ENCODE data around the gene LHFPL2.

Gene LHFPL2

DNA sequence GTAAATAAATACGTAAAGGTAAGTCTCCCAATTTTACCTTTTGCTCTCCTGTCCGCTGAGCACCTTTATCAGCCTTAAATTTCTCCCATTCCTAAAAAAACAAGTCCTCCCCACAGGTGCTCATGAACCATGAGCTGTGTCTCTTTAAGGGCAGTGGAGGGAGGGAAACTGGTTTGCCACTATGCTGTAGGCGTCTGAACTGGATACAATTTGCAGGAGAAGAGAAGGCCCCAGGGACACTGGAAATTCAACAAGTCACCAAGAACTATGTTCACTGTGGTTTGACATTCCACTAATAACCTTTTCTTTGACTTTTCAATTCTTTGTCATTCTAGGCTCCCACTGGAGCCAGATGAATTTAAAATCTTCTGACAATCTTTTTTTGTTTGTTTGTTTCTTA is 72.2 kb downstream of the LHFPL2 start:
- Histone ChIP-seq H3K27ac (ENCODE audit: low read depth, low read length) (no peak overlapping the region), H3K4me1 (ENCODE audit: control insufficient read depth in 1 of 2, insufficient read depth in 2 of 2, low read length in 2 of 2) (peaks cover 7 to 9% of the 10 kb centered on the region in 2 donors), H3K9me3 (ENCODE audit: control insufficient read depth in 1 of 2, low read length in 2 of 2) (no peaks in the 10 kb centered on the region), H3K9ac (ENCODE audit: low read depth in 1 of 2, low read length in 2 of 2) (no peak overlapping the region), H3K27me3 (ENCODE audit: control insufficient read depth in 1 of 2, insufficient read depth in 2 of 2, low read length in 2 of 2) (no peaks in the 10 kb centered on the region), H3K36me3 (ENCODE audit: control insufficient read depth in 1 of 2, insufficient read depth in 2 of 2, low read length in 2 of 2) (no peaks in the 10 kb centered on the region), H3K4me3 (ENCODE audit: low read depth in 1 of 2, low read length in 2 of 2) (no peak overlapping the region)

DNA sequence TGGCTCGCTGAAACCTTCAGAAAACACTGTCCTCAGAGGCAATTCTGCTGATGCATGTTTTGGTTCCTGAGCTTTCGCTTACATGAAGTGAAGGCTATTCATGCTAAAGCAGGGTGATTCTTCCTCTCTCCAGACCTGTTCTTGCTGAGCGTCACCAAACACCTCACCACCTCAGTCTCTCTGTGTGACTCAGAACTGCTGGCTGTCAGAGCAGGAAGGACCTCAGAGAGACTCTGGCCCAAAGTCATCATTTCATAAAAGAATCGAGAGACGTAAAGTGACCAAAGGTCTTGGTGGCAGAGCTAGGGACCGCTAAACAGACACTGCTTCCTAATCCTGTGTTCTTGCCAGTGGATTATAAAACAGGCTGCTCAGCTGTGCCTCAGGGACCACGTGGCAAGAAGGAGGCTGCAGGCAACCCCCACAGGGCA is 73.8 kb downstream of the LHFPL2 start:
- Histone ChIP-seq H3K9me3 (ENCODE audit: control insufficient read depth in 1 of 2, low read length in 2 of 2) (no peaks in the 10 kb centered on the region), H3K4me1 (ENCODE audit: control insufficient read depth in 1 of 2, insufficient read depth in 2 of 2, low read length in 2 of 2) (peaks cover 7 to 9% of the 10 kb centered on the region in 2 donors), H3K9ac (ENCODE audit: low read depth in 1 of 2, low read length in 2 of 2) (no peak overlapping the region), H3K36me3 (ENCODE audit: control insufficient read depth in 1 of 2, insufficient read depth in 2 of 2, low read length in 2 of 2) (no peaks in the 10 kb centered on the region), H3K4me3 (ENCODE audit: low read depth in 1 of 2, low read length in 2 of 2) (no peak overlapping the region), H3K27ac (ENCODE audit: low read depth, low read length) (no peak overlapping the region), H3K27me3 (ENCODE audit: control insufficient read depth in 1 of 2, insufficient read depth in 2 of 2, low read length in 2 of 2) (no peaks in the 10 kb centered on the region)

- Histone ChIP-seq H3K4me3 (ENCODE audit: low read depth in 1 of 2, low read length in 2 of 2) (no peak overlapping the region), H3K9ac (ENCODE audit: low read depth in 1 of 2, low read length in 2 of 2) (no peak overlapping the region), H3K27ac (ENCODE audit: low read depth, low read length) (no peak overlapping the region), H3K4me1 (ENCODE audit: control insufficient read depth in 1 of 2, insufficient read depth in 2 of 2, low read length in 2 of 2) (peaks cover 12 to 14% of the 10 kb centered on the region in 2 donors), H3K36me3 (ENCODE audit: control insufficient read depth in 1 of 2, insufficient read depth in 2 of 2, low read length in 2 of 2) (no peaks in the 10 kb centered on the region), H3K27me3 (ENCODE audit: control insufficient read depth in 1 of 2, insufficient read depth in 2 of 2, low read length in 2 of 2) (no peaks in the 10 kb centered on the region), H3K9me3 (ENCODE audit: control insufficient read depth in 1 of 2, low read length in 2 of 2) (no peaks in the 10 kb centered on the region)
Observed at GRCh38 chr5:78574131-78574673, 74.4 kb downstream of the LHFPL2 start.

- peaks cover 13 to 16% of the 10 kb centered on the region in 2 donors for H3K4me1 ChIP-seq (ENCODE audit: control insufficient read depth in 1 of 2, insufficient read depth in 2 of 2, low read length in 2 of 2)
Observed at GRCh38 chr5:78573318-78573717, 75.3 kb downstream of the LHFPL2 start.

GRCh38 chr5:78570646-78571045 is 77.9 kb downstream of the LHFPL2 start:
- Histone ChIP-seq H3K9ac (ENCODE audit: low read depth in 1 of 2, low read length in 2 of 2) (no peak overlapping the region), H3K4me3 (ENCODE audit: low read depth in 1 of 2, low read length in 2 of 2) (no peak overlapping the region), H3K27me3 (ENCODE audit: control insufficient read depth in 1 of 2, insufficient read depth in 2 of 2, low read length in 2 of 2) (no peaks in the 10 kb centered on the region), H3K9me3 (ENCODE audit: control insufficient read depth in 1 of 2, low read length in 2 of 2) (no peaks in the 10 kb centered on the region), H3K36me3 (ENCODE audit: control insufficient read depth in 1 of 2, insufficient read depth in 2 of 2, low read length in 2 of 2) (no peaks in the 10 kb centered on the region), H3K4me1 (ENCODE audit: control insufficient read depth in 1 of 2, insufficient read depth in 2 of 2, low read length in 2 of 2) (peaks cover 13 to 23% of the 10 kb centered on the region in 2 donors), H3K27ac (ENCODE audit: low read depth, low read length) (no peak overlapping the region)

More at GRCh38 chr5:78573318-78573717, 75.3 kb downstream of the LHFPL2 start:
- H3K36me3 ChIP-seq (ENCODE audit: control insufficient read depth in 1 of 2, insufficient read depth in 2 of 2, low read length in 2 of 2) = no peaks in the 10 kb centered on the region
- H3K9me3 ChIP-seq (ENCODE audit: control insufficient read depth in 1 of 2, low read length in 2 of 2) = no peaks in the 10 kb centered on the region
- H3K27me3 ChIP-seq (ENCODE audit: control insufficient read depth in 1 of 2, insufficient read depth in 2 of 2, low read length in 2 of 2) = no peaks in the 10 kb centered on the region
- H3K27ac ChIP-seq (ENCODE audit: low read depth, low read length) = no peak overlapping the region
- no peak overlapping the region for H3K4me3 ChIP-seq (ENCODE audit: low read depth in 1 of 2, low read length in 2 of 2)
- H3K9ac ChIP-seq (ENCODE audit: low read depth in 1 of 2, low read length in 2 of 2) = no peak overlapping the region

DNA sequence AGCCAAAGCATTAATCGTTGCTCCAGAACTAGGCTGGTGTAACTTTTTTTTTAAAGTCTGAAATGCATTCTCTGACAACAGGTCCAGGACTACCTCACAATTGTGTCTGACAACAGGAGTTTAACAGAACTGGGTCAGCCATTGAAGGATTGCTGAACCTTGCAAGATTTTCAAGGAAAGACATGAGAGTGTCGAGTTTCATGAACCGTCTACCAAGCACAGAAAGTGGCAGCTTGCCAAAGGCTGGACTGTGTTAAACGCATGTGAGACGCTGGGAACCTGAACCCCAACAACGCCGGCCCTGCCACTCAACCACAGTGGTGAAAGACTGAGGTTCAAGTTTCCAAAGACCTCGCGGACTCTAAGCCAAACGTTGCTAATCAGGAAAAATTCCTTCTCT is 79.1 kb downstream of the LHFPL2 start:
- H3K4me3 ChIP-seq (ENCODE audit: low read depth in 1 of 2, low read length in 2 of 2) = no peak overlapping the region
- no peak overlapping the region for H3K9ac ChIP-seq (ENCODE audit: low read depth in 1 of 2, low read length in 2 of 2)
- H3K36me3 ChIP-seq (ENCODE audit: control insufficient read depth in 1 of 2, insufficient read depth in 2 of 2, low read length in 2 of 2) = no peaks in the 10 kb centered on the region
- peaks cover 10 to 19% of the 10 kb centered on the region in 2 donors for H3K4me1 ChIP-seq (ENCODE audit: control insufficient read depth in 1 of 2, insufficient read depth in 2 of 2, low read length in 2 of 2)
- H3K9me3 ChIP-seq (ENCODE audit: control insufficient read depth in 1 of 2, low read length in 2 of 2) = no peaks in the 10 kb centered on the region
- H3K27me3 ChIP-seq (ENCODE audit: control insufficient read depth in 1 of 2, insufficient read depth in 2 of 2, low read length in 2 of 2) = no peaks in the 10 kb centered on the region
- no peak overlapping the region for H3K27ac ChIP-seq (ENCODE audit: low read depth, low read length)

DNA sequence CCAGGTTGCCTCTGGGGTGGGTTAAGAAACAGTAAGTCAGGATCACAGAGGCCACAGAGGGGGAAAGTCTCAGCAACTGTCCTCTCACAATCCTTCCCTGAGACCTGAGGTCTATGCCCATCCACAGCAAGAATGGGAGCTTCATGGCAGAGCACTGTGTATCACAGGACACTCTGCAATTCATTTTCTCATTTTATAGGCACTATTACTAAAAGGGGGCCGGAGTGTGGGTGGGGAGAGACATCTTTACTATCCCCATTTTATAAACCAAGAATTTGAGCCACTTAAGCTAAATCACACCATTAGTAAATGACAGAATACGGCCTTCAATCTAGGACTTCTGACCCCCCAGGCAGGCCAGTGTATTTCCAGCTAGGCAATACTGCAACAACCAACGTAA is 79.9 kb downstream of the LHFPL2 start:
- Histone ChIP-seq H3K27ac (ENCODE audit: low read depth, low read length) (no peak overlapping the region), H3K9ac (ENCODE audit: low read depth in 1 of 2, low read length in 2 of 2) (no peak overlapping the region), H3K4me1 (ENCODE audit: control insufficient read depth in 1 of 2, insufficient read depth in 2 of 2, low read length in 2 of 2) (peaks cover 6 to 14% of the 10 kb centered on the region in 2 donors), H3K4me3 (ENCODE audit: low read depth in 1 of 2, low read length in 2 of 2) (no peak overlapping the region), H3K36me3 (ENCODE audit: control insufficient read depth in 1 of 2, insufficient read depth in 2 of 2, low read length in 2 of 2) (peaks cover 0 to 4% of the 10 kb centered on the region in 2 donors), H3K9me3 (ENCODE audit: control insufficient read depth in 1 of 2, low read length in 2 of 2) (no peaks in the 10 kb centered on the region), H3K27me3 (ENCODE audit: control insufficient read depth in 1 of 2, insufficient read depth in 2 of 2, low read length in 2 of 2) (no peaks in the 10 kb centered on the region)

GRCh38 chr5:78568212-78568611 is 80.4 kb downstream of the LHFPL2 start:
- no peaks in the 10 kb centered on the region for H3K9me3 ChIP-seq (ENCODE audit: control insufficient read depth in 1 of 2, low read length in 2 of 2)
- H3K9ac ChIP-seq (ENCODE audit: low read depth in 1 of 2, low read length in 2 of 2) = no peak overlapping the region
- H3K4me3 ChIP-seq (ENCODE audit: low read depth in 1 of 2, low read length in 2 of 2) = no peak overlapping the region
- no peaks in the 10 kb centered on the region for H3K27me3 ChIP-seq (ENCODE audit: control insufficient read depth in 1 of 2, insufficient read depth in 2 of 2, low read length in 2 of 2)
- peaks cover 0 to 4% of the 10 kb centered on the region in 2 donors for H3K36me3 ChIP-seq (ENCODE audit: control insufficient read depth in 1 of 2, insufficient read depth in 2 of 2, low read length in 2 of 2)
- H3K4me1 ChIP-seq (ENCODE audit: control insufficient read depth in 1 of 2, insufficient read depth in 2 of 2, low read length in 2 of 2) = peaks cover 6 to 14% of the 10 kb centered on the region in 2 donors
- no peak overlapping the region for H3K27ac ChIP-seq (ENCODE audit: low read depth, low read length)

DNA sequence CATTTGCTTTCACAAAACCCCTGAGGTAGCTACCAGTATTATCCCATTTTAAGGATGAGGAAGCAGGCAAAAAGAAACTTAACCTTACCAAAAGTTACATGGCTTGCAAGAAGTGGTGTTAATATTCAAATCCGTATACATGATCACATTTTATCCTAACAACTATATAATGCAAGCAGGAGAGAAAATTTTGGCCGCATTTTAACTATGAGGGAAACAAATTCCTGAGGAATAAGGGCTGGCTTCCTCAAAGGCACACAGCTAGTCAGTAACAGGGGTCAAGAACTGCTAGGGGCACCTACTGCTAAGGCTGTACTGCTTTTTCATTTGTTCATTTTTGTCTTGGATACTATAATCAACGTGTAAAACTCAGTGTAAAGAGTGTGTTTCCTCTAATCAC is 81.0 kb downstream of the LHFPL2 start:
- Histone ChIP-seq H3K9me3 (ENCODE audit: control insufficient read depth in 1 of 2, low read length in 2 of 2) (no peaks in the 10 kb centered on the region), H3K27ac (ENCODE audit: low read depth, low read length) (no peak overlapping the region), H3K4me3 (ENCODE audit: low read depth in 1 of 2, low read length in 2 of 2) (no peak overlapping the region), H3K36me3 (ENCODE audit: control insufficient read depth in 1 of 2, insufficient read depth in 2 of 2, low read length in 2 of 2) (peaks cover 0 to 4% of the 10 kb centered on the region in 2 donors), H3K27me3 (ENCODE audit: control insufficient read depth in 1 of 2, insufficient read depth in 2 of 2, low read length in 2 of 2) (no peaks in the 10 kb centered on the region), H3K4me1 (ENCODE audit: control insufficient read depth in 1 of 2, insufficient read depth in 2 of 2, low read length in 2 of 2) (peaks cover 6 to 14% of the 10 kb centered on the region in 2 donors), H3K9ac (ENCODE audit: low read depth in 1 of 2, low read length in 2 of 2) (no peak overlapping the region)

GRCh38 chr5:78566747-78567425 is 81.7 kb downstream of the LHFPL2 start:
- Histone ChIP-seq H3K36me3 (ENCODE audit: control insufficient read depth in 1 of 2, insufficient read depth in 2 of 2, low read length in 2 of 2) (peaks cover 0 to 4% of the 10 kb centered on the region in 2 donors), H3K9me3 (ENCODE audit: control insufficient read depth in 1 of 2, low read length in 2 of 2) (no peaks in the 10 kb centered on the region), H3K27ac (ENCODE audit: low read depth, low read length) (no peak overlapping the region), H3K4me1 (ENCODE audit: control insufficient read depth in 1 of 2, insufficient read depth in 2 of 2, low read length in 2 of 2) (peaks cover 6 to 14% of the 10 kb centered on the region in 2 donors), H3K27me3 (ENCODE audit: control insufficient read depth in 1 of 2, insufficient read depth in 2 of 2, low read length in 2 of 2) (no peaks in the 10 kb centered on the region), H3K4me3 (ENCODE audit: low read depth in 1 of 2, low read length in 2 of 2) (no peak overlapping the region), H3K9ac (ENCODE audit: low read depth in 1 of 2, low read length in 2 of 2) (no peak overlapping the region)
